HG02938 (cell line): Measurements from ENCODE around the gene ATXN1.
A peak's percentile ranks its signal among the peaks of the same experiment; 100 is the strongest.

Experiments used
- ATAC-seq: cut with Tn5 transposase; IDR thresholded peaks from one replicate; pipeline ENCODE4 v1.9.1; 2021; ENCODE audit warnings: mild to moderate bottlenecking, moderate library complexity; ENCODE audit not compliant: unreplicated experiment

ATXN1 gene

DNA sequence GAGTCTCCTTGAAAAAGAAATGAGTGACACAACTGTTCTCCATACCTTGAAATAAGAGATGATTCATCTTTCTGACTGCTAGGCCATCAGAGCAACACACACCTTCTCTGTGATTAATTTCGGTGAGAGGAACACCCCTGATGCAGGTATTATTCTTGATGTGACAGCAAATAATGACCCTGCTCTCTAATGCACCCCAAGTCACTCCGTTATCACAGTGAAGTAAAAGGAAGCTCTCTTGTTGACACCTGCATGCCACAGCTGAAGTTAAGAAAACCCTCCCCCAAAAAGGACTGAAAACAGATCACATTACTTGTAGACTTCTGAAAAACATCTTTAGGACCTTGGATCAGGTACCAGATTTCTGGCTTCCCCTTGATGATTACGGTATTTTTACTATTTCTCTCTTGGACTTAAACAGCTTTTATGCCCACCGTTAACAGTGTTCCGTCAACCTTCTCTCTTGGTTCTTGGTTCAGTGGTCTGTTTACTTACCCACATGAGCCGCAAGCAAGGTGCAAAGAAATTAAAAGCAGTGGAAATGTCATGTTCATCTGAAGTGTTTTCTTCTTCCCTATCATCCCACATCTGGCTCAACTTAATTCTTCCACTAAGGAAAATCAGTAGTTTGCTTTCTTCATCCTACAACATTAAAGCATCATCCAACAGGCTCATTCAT is 273.1 kb downstream of the ATXN1 start:
- ATAC-seq = no peak

- no peak for ATAC-seq
Measured at GRCh38 chr6:16486661-16487060, 274.6 kb downstream of the ATXN1 start.

DNA sequence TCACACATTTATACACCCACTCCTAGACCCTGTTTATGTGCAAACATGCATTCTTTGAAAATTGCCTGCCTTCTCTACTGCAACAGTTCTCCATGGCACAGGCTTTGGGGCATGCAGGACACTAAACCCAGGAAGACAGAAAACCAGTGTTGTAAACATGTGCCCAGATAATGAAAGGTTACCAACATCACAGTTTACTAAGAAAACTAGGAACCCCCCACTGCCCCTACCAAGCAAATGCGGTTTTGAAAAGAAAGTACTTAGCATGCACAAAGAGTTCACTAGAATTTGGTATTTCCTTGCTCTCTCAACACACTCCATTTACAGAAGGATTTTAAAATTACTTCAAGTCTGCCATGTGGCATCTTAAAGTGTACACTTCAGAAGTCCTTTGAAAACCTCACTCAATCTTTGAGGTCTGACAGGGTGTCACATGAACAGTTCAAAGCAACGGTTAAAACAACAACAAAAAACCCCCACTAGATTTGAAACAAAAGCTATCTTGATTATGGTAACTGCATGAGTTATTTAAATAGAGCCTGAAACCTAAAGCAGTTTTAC is 277.9 kb downstream of the ATXN1 start:
- ATAC-seq = peak; percentile 51

GRCh38 chr6:16482702-16483314 is 278.5 kb downstream of the ATXN1 start:
- ATAC-seq = no peak

GRCh38 chr6:16481697-16482399 is 279.4 kb downstream of the ATXN1 start:
- ATAC-seq = no peak

- ATAC-seq = no peak
Measured at GRCh38 chr6:16480763-16481560, 280.3 kb downstream of the ATXN1 start.

DNA sequence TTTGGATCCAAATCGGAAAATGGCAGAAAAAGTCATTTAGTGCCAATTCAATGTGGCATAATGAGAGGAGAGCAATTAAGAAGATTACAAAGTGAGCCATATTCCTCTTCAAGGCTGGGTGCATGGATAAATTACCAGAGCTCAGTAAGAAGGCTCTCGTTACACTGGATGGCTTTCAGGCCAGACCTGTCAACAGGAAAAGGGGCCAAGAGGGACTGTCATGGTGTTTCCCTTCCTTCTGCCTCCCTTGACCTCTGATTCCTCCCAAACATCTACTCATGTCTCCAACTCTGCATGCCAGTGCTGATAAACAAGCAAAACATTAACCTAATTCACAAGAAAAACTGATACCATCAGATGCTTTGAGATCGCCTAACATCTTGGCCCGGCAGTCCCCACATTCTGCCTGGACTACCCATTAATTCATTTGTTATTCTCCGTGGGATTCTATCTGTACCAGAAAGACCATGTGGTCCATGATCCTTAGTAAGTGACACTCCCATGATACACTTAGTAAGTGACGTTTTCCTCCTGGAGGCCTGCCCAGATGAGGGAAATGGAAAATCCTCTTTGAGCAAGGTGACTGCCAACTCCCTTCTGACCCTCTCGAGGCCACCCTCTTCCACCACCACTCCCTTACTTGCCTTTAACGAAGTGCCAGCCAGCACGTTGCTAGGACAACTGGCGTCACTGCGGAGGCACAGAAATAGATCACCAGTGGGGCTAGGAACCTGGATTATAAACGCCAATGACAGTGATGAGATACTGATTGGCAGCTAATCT is 283.7 kb downstream of the ATXN1 start:
- no peak for ATAC-seq

- no peak for ATAC-seq
Measured at GRCh38 chr6:16476861-16477260, 284.4 kb downstream of the ATXN1 start.

GRCh38 chr6:16475494-16475781 is 285.8 kb downstream of the ATXN1 start:
- ATAC-seq = no peak

- ATAC-seq = no peak
Measured at GRCh38 chr6:16474772-16475493, 286.3 kb downstream of the ATXN1 start.

DNA sequence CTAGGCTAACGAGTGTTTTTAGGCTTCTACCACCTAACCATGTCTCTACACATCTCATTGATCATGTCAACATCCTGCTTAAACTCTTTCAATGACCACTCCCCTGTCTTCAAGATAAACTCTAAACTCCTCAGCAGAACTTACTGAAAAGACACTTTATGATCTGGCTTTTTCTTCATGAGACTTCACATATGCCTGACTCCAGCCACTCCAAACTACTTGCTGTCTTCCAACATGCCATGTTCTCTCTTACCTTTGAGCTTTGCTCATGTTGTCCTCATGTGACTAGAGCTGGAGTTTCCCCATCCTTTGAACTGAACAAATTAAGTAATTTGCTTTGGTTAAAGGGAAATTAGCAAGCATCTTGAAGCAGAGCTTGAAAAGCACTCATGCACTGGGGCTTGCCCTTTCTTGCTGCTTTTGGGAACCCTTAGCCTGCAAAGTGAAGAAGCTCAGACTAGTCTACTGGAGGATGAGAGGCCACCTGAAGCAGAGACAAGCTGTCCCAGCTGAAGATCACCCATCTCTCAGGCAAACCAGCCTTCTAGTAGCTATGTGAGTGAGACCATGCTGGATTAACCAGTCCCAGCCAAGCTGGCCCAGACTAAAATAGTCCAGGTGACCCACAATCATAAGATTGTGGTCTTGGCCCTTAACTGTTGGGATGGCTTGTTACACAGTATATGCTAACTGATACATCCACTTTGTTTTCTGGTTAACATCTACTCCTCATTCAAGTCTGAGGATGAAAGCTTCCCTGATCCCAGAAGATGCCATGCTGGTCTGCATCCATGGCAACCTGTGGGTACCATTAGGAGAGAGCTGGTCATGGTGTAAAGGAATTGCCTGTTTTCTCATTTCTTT is 287.1 kb downstream of the ATXN1 start:
- ATAC-seq = no peak

DNA sequence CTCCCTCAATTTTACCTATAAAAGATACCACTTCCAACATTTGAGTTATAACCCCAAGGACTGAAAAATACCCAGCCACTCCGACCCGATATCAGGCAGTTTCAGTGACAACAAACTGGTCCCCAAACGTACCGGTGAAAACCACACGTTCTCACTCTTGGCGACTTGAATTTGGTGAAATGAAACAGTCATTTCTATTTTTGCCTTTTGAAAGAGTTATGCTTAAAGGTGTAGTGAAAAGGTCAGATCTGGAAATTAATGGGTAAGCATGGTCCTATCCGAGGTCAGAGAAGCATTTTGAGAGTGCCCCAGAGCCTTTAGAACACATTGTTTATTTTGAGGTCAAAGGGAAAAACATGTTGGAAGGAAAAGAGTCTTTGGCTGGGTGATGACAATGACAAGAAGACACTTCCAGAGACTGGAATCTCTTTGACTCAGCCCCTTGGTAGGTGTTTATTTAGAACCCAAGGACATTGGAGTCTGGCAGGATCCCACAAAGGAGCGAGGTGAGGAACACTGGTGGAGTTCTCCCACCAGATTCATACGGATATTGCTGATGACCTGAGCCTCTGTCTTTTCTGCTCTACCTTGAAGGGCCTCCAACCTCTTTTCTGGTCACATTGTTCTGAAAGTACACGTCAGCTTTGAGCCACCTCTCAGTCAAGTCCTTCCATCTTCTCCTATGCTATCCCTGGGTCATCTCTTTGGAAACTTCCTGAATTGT is 287.9 kb downstream of the ATXN1 start:
- peak; percentile 44 for ATAC-seq

- ATAC-seq = no peak
Measured at GRCh38 chr6:16472349-16473069, 288.8 kb downstream of the ATXN1 start.

DNA sequence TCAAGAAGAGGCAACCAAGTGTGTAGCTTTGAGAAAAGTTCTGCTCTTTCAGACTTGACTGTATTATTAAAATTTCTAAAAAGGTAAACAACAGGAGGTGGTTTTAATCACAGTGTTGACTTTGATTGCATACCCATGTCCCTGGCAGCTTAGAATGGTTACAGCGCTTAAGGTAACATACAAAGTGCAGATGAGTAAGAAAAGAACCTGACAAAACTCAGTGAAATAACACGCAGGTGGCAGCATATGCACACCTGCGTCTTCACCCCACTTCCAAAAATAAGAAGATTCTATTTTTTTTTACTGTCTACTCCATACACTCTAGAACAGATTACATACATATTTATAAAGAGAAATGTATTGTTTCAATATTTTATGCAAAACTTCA is 289.4 kb downstream of the ATXN1 start:
- no peak for ATAC-seq

- peak; percentile 52 for ATAC-seq
Measured at GRCh38 chr6:16471222-16471909, 289.9 kb downstream of the ATXN1 start.

- no peak for ATAC-seq
Measured at GRCh38 chr6:16470502-16471221, 290.6 kb downstream of the ATXN1 start.
